Transverse colon (tissue), 4 donors: ENCODE measurements around the gene DNAH12.
"Not testable (repeated sequence)": the region's sequence is repeated elsewhere in the genome, so short reads cannot be mapped to it uniquely, and the experiment has no call there.

Experiments used
- POLR2AphosphoS5 ChIP-seq, 3 donors: sonication (generic); formaldehyde crosslinking; IDR thresholded peaks; one replicate each; pipeline ENCODE4 v1.6.1; 2016; ENCODE audit warnings: antibody characterized with exemption in 3 of 3
- TF ChIP-seq, protein P1 (sequence below), 5 experiments: fragments of 200-600 bp in 3 of 5; fragments of 450-650 bp in 2 of 5; sonication (generic) in 3 of 5; IDR thresholded peaks; 1 replicate in 2 of 5; 2 replicates in 3 of 5; pipeline ENCODE4 v1.5.1; 2016 to 2017; ENCODE audit warnings: antibody characterized with exemption in 5 of 5, inconsistent platforms in 3 of 5, mild to moderate bottlenecking in 2 of 5, moderate library complexity in 1 of 5

DNA sequence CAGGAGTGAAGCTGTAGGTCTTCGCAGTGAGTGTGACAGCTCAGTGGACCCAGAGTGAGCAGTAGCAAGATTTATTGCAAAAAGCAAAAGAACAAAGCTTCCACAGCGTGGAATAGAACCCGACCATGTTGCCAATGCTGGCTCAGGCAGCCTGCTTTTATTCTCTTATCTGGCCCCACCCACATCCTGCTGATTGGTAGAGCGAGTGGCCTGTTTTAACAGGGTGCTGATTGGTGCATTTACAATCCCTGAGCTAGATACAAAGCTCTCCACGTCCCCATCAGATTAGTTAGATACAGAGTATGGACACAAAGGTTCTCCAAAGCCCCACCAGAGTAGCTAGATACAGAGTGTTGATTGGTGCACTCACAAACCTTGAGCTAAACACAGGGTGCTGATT, 95.7 kb downstream of the DNAH12 start:
- TF ChIP-seq POLR2AphosphoS5 (IDR thresholded peaks at IDR 0.05), result not testable (repeated sequence)
- TF ChIP-seq, protein P1, sequence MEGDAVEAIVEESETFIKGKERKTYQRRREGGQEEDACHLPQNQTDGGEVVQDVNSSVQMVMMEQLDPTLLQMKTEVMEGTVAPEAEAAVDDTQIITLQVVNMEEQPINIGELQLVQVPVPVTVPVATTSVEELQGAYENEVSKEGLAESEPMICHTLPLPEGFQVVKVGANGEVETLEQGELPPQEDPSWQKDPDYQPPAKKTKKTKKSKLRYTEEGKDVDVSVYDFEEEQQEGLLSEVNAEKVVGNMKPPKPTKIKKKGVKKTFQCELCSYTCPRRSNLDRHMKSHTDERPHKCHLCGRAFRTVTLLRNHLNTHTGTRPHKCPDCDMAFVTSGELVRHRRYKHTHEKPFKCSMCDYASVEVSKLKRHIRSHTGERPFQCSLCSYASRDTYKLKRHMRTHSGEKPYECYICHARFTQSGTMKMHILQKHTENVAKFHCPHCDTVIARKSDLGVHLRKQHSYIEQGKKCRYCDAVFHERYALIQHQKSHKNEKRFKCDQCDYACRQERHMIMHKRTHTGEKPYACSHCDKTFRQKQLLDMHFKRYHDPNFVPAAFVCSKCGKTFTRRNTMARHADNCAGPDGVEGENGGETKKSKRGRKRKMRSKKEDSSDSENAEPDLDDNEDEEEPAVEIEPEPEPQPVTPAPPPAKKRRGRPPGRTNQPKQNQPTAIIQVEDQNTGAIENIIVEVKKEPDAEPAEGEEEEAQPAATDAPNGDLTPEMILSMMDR (IDR thresholded peaks at IDR 0.05), result not testable (repeated sequence)
